H9 (cell line): ENCODE data around the gene APOBEC3A. TPM values are rescaled to one million over a fixed set of nuclear protein-coding genes. Genes with fewer than 3 reads are reported as not detected.

ENCODE experiments used
- DNase-seq: peaks from one replicate; pipeline ENCODE4 v3.0.0-alpha.2; 2017
- H2AFZ ChIP-seq: one replicate; pipeline ENCODE4 v1.6.1; 2013; ENCODE audit warnings: mild to moderate bottlenecking, low read length, control low read depth, moderate library complexity
- H2AK5ac ChIP-seq: 2 replicates; pipeline ENCODE4 v1.6.1; 2013; ENCODE audit warnings: low read length, control low read depth, mixed read lengths; ENCODE audit not compliant: insufficient read length
- H2BK120ac ChIP-seq: one replicate; pipeline ENCODE4 v1.6.1; 2013; ENCODE audit warnings: low read depth, mild to moderate bottlenecking, low read length, control low read depth, inconsistent platforms; ENCODE audit not compliant: poor library complexity, severe bottlenecking
- H2BK12ac ChIP-seq: 2 replicates; pipeline ENCODE4 v1.6.1; 2013; ENCODE audit warnings: low read length, control low read depth, mixed read lengths, low read depth; ENCODE audit not compliant: insufficient read length
- H2BK15ac ChIP-seq: 2 replicates; pipeline ENCODE4 v1.6.1; 2013; ENCODE audit warnings: low read depth, low read length, control low read depth
- H2BK20ac ChIP-seq: one replicate; pipeline ENCODE4 v1.6.1; 2013; ENCODE audit warnings: low read depth, mild to moderate bottlenecking, low read length, control low read depth, inconsistent platforms; ENCODE audit not compliant: poor library complexity, severe bottlenecking
- H2BK5ac ChIP-seq: 2 replicates; pipeline ENCODE4 v1.6.1; 2013; ENCODE audit warnings: low read length, control low read depth, mixed read lengths; ENCODE audit not compliant: insufficient read length
- H3K14ac ChIP-seq: 2 replicates; pipeline ENCODE4 v1.6.1; 2013; ENCODE audit warnings: low read length, control low read depth; ENCODE audit not compliant: insufficient read depth
- H3K18ac ChIP-seq: 2 replicates; pipeline ENCODE4 v1.6.1; 2013; ENCODE audit warnings: low read depth, mild to moderate bottlenecking, mixed read lengths, low read length, control low read depth; ENCODE audit not compliant: insufficient read length
- H3K23ac ChIP-seq: 2 replicates; pipeline ENCODE4 v1.6.1; 2013; ENCODE audit warnings: low read length, control low read depth, mixed read lengths, low read depth; ENCODE audit not compliant: insufficient read length
- H3K23me2 ChIP-seq: 2 replicates; pipeline ENCODE4 v1.6.1; 2013; ENCODE audit warnings: low read depth, mild to moderate bottlenecking, mixed read lengths, low read length, control low read depth; ENCODE audit not compliant: insufficient read length, poor library complexity, severe bottlenecking
- H3K27ac ChIP-seq: 2 replicates; pipeline ENCODE4 v1.5.1; 2013; ENCODE audit warnings: low read length, control low read depth, mixed read lengths, low read depth; ENCODE audit not compliant: insufficient read length
- H3K27me3 ChIP-seq: 2 replicates; pipeline ENCODE4 v1.6.1; 2013; ENCODE audit warnings: low read length, control low read depth, inconsistent platforms; ENCODE audit not compliant: insufficient read depth
- H3K4ac ChIP-seq: 2 replicates; pipeline ENCODE4 v1.6.1; 2013; ENCODE audit warnings: low read depth, mild to moderate bottlenecking, control low read depth, inconsistent platforms, low read length, moderate library complexity
- H3K4me1 ChIP-seq: 2 replicates; pipeline ENCODE4 v1.6.1; 2013; ENCODE audit warnings: low read length, control low read depth, inconsistent platforms; ENCODE audit not compliant: insufficient read depth
- H3K4me2 ChIP-seq: 2 replicates; pipeline ENCODE4 v1.6.1; 2013; ENCODE audit warnings: low read length, control low read depth, mixed read lengths; ENCODE audit not compliant: insufficient read length, insufficient read depth
- H3K56ac ChIP-seq: 2 replicates; pipeline ENCODE4 v1.6.1; 2013; ENCODE audit warnings: low read depth, mild to moderate bottlenecking, mixed read lengths, low read length, control low read depth; ENCODE audit not compliant: insufficient read length
- H3K79me1 ChIP-seq: 2 replicates; pipeline ENCODE4 v1.6.1; 2013; ENCODE audit warnings: low read depth, mild to moderate bottlenecking, moderate library complexity, low read length, control low read depth, inconsistent platforms; ENCODE audit not compliant: insufficient read depth, poor library complexity, severe bottlenecking
- H3K79me2 ChIP-seq: 2 replicates; pipeline ENCODE4 v1.6.1; 2013; ENCODE audit warnings: low read length, control low read depth, inconsistent platforms; ENCODE audit not compliant: insufficient read depth
- H3K9ac ChIP-seq: 2 replicates; pipeline ENCODE4 v1.6.1; 2013; ENCODE audit warnings: low read length, control low read depth, mixed read lengths; ENCODE audit not compliant: insufficient read length; ENCODE audit errors: extremely low read depth
- H3K9me3 ChIP-seq: one replicate; pipeline ENCODE4 v1.6.1; 2013; ENCODE audit warnings: low read depth, low read length, inconsistent platforms; ENCODE audit not compliant: control insufficient read depth
- H3T11ph ChIP-seq: one replicate; pipeline ENCODE4 v1.6.1; 2013; ENCODE audit warnings: mild to moderate bottlenecking, low read length, control low read depth, inconsistent platforms
- H4K20me1 ChIP-seq: one replicate; pipeline ENCODE4 v1.6.1; 2013; ENCODE audit not compliant: control insufficient read depth, insufficient read length, insufficient read depth
- H4K5ac ChIP-seq: 2 replicates; pipeline ENCODE4 v1.6.1; 2013; ENCODE audit warnings: low read depth, mild to moderate bottlenecking, mixed read lengths, low read length, control low read depth; ENCODE audit not compliant: insufficient read length
- H4K8ac ChIP-seq: replicated peaks from 2 replicates; pipeline ENCODE4 v1.6.1; 2013; ENCODE audit warnings: low read length, control low read depth, mixed read lengths, low read depth; ENCODE audit not compliant: insufficient read length
- H4K91ac ChIP-seq: 2 replicates; pipeline ENCODE4 v1.6.1; 2013; ENCODE audit warnings: low read depth, mild to moderate bottlenecking, moderate library complexity, mixed read lengths, low read length, control low read depth; ENCODE audit not compliant: insufficient read length
- H3K27ac Mint-ChIP-seq, 3 experiments: 2 replicates in 2 of 3; 3 replicates in 1 of 3; pipeline ENCODE4 v1.8.0; 2020 to 2021; ENCODE audit warnings: mixed read lengths in 3 of 3, mild to moderate bottlenecking in 1 of 3, moderate library complexity in 1 of 3
- H3K27me3 Mint-ChIP-seq: 2 replicates; pipeline ENCODE4 v1.8.0; 2021; ENCODE audit warnings: low read depth, mild to moderate bottlenecking, moderate library complexity, mixed read lengths
- H3K36me3 Mint-ChIP-seq, 3 experiments: 2 replicates in 2 of 3; 3 replicates in 1 of 3; pipeline ENCODE4 v1.8.0; 2020 to 2021; ENCODE audit warnings: low read depth in 3 of 3, mixed read lengths in 3 of 3; ENCODE audit not compliant: insufficient read depth in 1 of 3
- H3K4me1 Mint-ChIP-seq, 2 experiments: 2 replicates each; pipeline ENCODE4 v1.8.0; 2020; ENCODE audit warnings: mixed read lengths in 2 of 2
- H3K4me3 Mint-ChIP-seq, 2 experiments: 2 replicates in 1 of 2; 3 replicates in 1 of 2; pipeline ENCODE4 v1.8.0; 2020 to 2021; ENCODE audit warnings: mild to moderate bottlenecking in 2 of 2, mixed read lengths in 2 of 2, moderate library complexity in 1 of 2
- H3K9me3 Mint-ChIP-seq, 2 experiments: 2 replicates in 1 of 2; 3 replicates in 1 of 2; pipeline ENCODE4 v1.8.0; 2020; ENCODE audit warnings: mild to moderate bottlenecking in 2 of 2, mixed read lengths in 2 of 2, moderate library complexity in 1 of 2
- CTCF ChIP-seq: fragments of 200-600 bp; sonication (generic); conservative IDR thresholded peaks from 3 replicates; pipeline ENCODE4 v1.8.0; 2021; ENCODE audit warnings: antibody characterized with exemption, mild to moderate bottlenecking
- WGBS: extraction: QIAGEN DNeasy Blood & Tissue Kit; methylation state at CpG from one replicate; pipeline ENCODE4 v1.1.7; 2013; ENCODE audit warnings: missing lambda C conversion rate, low lambda C conversion rate, mixed read lengths; ENCODE audit not compliant: insufficient read length; ENCODE audit errors: extremely low coverage; 5-methylcytosine and 5-hydroxymethylcytosine counted together
- total RNA-seq: library from RNA; stranded (reverse); gene quantifications from 2 replicates; pipeline ENCODE4 v1.2.1, GENCODE V29; 2021

APOBEC3A gene
- total RNA-seq, 1 experiment from 2014 or later = not detected

GRCh38 chr22:38921120-38921519 lies 36.3 kb upstream of the APOBEC3A start:
- H2BK120ac ChIP-seq = no peak overlapping the region
- TF ChIP-seq CTCF = no peak
- Mint-ChIP-seq H3K36me3 (no peaks in the 10 kb centered on the region), H3K4me1 (peaks cover 5 to 9% of the 10 kb centered on the region in 2 experiments; a peak in 3 of 4 replicates), H3K4me3 (no peak overlapping the region), H3K9me3 (no peaks in the 10 kb centered on the region), H3K27me3 (peaks cover 39% of the 10 kb centered on the region), H3K27ac (no peak overlapping the region)
- no peak for DNase-seq
- H2BK12ac ChIP-seq = no peak overlapping the region
- no peak overlapping the region for H3T11ph ChIP-seq
- no peak overlapping the region for H2AFZ ChIP-seq
- no peaks in the 10 kb centered on the region for H3K27me3 ChIP-seq
- H3K56ac ChIP-seq = no peak overlapping the region
- H3K79me2 ChIP-seq = no peaks in the 10 kb centered on the region
- H3K4me1 ChIP-seq = no peaks in the 10 kb centered on the region
- H2BK15ac ChIP-seq = no peak overlapping the region
- H3K4me2 ChIP-seq = no peak overlapping the region
- H3K4ac ChIP-seq = no peak overlapping the region
- H2BK5ac ChIP-seq = no peak overlapping the region
- no peak overlapping the region for H3K27ac ChIP-seq
- H3K23me2 ChIP-seq = no peaks in the 10 kb centered on the region
- no peaks in the 10 kb centered on the region for H3K9me3 ChIP-seq
- H3K9ac ChIP-seq = no peak overlapping the region
- no peak overlapping the region for H4K91ac ChIP-seq
- no peak overlapping the region for H3K18ac ChIP-seq
- no CpG with 5 or more reads among the region's 6 CpGs for WGBS
- H3K79me1 ChIP-seq = no peaks in the 10 kb centered on the region
- H3K14ac ChIP-seq = no peak overlapping the region
- H4K8ac ChIP-seq = no peak overlapping the region
- no peak overlapping the region for H2BK20ac ChIP-seq
- H4K5ac ChIP-seq = no peak overlapping the region
- H4K20me1 ChIP-seq = no peaks in the 10 kb centered on the region
- no peak overlapping the region for H3K23ac ChIP-seq
- H2AK5ac ChIP-seq = no peak overlapping the region
